ENCODE results near the gene SYMPK. TPM values are rescaled to one million over a fixed set of nuclear protein-coding genes. Genes with fewer than 3 reads are reported as not detected.
A peak's percentile ranks its signal among the peaks of the same experiment; 100 is the strongest.

SYMPK gene
- total and polyA plus RNA-seq, 8 donors: 32.2 to 420 (median 79.8) TPM

GRCh38 chr19:45781214-45782161, 81.5 kb downstream of the SYMPK start:
- no peak for TF ChIP-seq CTCF (IDR thresholded peaks at IDR 0.05)
- peak in 1 of 3 donors; percentile 14 for TF ChIP-seq POLR2AphosphoS5 (IDR thresholded peaks at IDR 0.05)
- Histone ChIP-seq H3K36me3 (peaks cover 34 to 47% (median 38%) of the 10 kb centered on the region in 4 donors), H3K4me3 (peak overlapping the region; percentile 54 to 71 (median 64)), H3K9me3 (no peaks in the 10 kb centered on the region), H3K27me3 (peaks cover 0 to 65% (median 0%) of the 10 kb centered on the region in 3 donors), H3K27ac (peak overlapping the region; percentile 20 to 88 (median 86)), H3K4me1 (peaks cover 53 to 83% (median 70%) of the 10 kb centered on the region in 4 donors)
- peak; percentile 55 to 72 for DNase-seq
- WGBS, 5 donors: 18 to 35% (median 28%) methylated on average over 14 to 17 of the region's 17 CpGs
- intact Hi-C loops (cut with DNase I; ENCODE audit: low total_unique reads): no loop called here

DNA sequence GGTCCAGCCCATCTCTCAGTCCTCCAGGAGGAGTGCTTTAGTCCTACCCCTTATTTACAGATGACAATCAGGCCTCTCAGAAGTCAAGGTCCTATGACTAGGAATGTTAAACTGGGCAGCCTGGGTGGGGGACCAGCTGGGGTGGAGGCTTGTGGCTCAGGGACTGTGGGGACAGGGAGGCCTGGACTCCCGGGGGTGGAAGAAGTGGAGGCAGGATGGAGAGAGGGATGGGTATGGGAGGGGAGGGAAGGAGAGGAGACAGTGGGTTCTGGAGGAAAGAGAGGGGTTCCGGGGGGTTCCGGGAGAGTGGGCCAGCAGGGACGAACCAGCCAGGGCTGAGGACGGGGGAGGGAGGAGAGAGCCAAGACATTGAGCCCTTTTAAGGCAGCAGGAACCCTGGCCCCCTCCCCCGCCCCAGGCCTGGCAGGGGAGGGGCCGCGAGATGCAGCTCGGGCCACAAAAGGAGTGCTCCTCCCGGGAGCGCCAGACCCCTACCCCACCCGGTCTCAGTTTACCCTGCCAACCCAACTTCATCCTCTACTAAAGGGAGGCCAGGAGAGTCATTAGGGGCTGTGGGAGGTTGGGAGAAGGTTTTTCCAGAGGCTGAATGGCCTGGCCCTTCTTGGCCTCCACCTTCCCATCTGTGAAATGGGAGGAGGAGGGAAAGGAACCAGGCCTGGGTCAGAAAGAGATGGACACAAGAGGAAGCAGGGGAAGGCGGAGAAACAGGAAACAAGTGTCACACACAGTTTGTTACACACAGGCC, 82.3 kb downstream of the SYMPK start:
- WGBS, 5 donors: 20 to 39% (median 35%) methylated on average over 13 of the region's 13 CpGs
- Histone ChIP-seq H3K27me3 (peaks cover 0 to 57% (median 0%) of the 10 kb centered on the region in 3 donors), H3K9me3 (no peaks in the 10 kb centered on the region), H3K36me3 (peaks cover 28 to 42% (median 32%) of the 10 kb centered on the region in 4 donors), H3K4me1 (peaks cover 53 to 78% (median 67%) of the 10 kb centered on the region in 4 donors), H3K4me3 (peak overlapping the region; percentile 54 to 71 (median 64)), H3K27ac (peak overlapping the region in 4 of 5 donors; percentile 83 to 88 (median 87))
- TF ChIP-seq POLR2A (IDR thresholded peaks at IDR 0.05) (no peak), CTCF (IDR thresholded peaks at IDR 0.05) (no peak), EP300 (IDR thresholded peaks at IDR 0.05) (no peak), POLR2AphosphoS5 (IDR thresholded peaks at IDR 0.05) (no peak)
- intact Hi-C loops (cut with DNase I; ENCODE audit: low total_unique reads): no loop called here
- peak in 1 of 2 donors; percentile 67 for DNase-seq

- Histone ChIP-seq H3K27me3 (peaks cover 0 to 55% (median 0%) of the 10 kb centered on the region in 3 donors), H3K27ac (peak overlapping the region in 4 of 5 donors; percentile 83 to 88 (median 87)), H3K9me3 (no peaks in the 10 kb centered on the region), H3K36me3 (peaks cover 23 to 38% (median 27%) of the 10 kb centered on the region in 4 donors), H3K4me1 (peaks cover 53 to 73% (median 63%) of the 10 kb centered on the region in 4 donors), H3K4me3 (peak overlapping the region; percentile 54 to 71 (median 64))
- DNase-seq: no peak
- WGBS, 5 donors: 17 to 36% (median 31%) methylated on average over 4 of the region's 4 CpGs
- intact Hi-C loops (cut with DNase I; ENCODE audit: low total_unique reads): no loop called here
- TF ChIP-seq POLR2AphosphoS5 (IDR thresholded peaks at IDR 0.05) (no peak), EP300 (IDR thresholded peaks at IDR 0.05) (no peak), CTCF (IDR thresholded peaks at IDR 0.05) (no peak), POLR2A (IDR thresholded peaks at IDR 0.05) (no peak)
Observed at GRCh38 chr19:45780146-45780447, 82.8 kb downstream of the SYMPK start.
